HG02798 (cell line): ENCODE data around the gene PCDHGA5.
"Not testable (repeated sequence)": the region's sequence is repeated elsewhere in the genome, so short reads cannot be mapped to it uniquely, and the experiment has no call there.

Experiments used
- ATAC-seq: cut with Tn5 transposase; IDR thresholded peaks from one replicate; pipeline ENCODE4 v1.9.1; 2021; ENCODE audit warnings: mild to moderate bottlenecking; ENCODE audit not compliant: unreplicated experiment, poor library complexity

The PCDHGA5 gene

GRCh38 chr5:141363952-141364660 lies at the start of gene PCDHGA5:
Gene PCDHGA5 (plus strand): TSS chr5:141364162. CDS start chr5:141364331, 169 bp downstream.
- no peak for ATAC-seq

DNA sequence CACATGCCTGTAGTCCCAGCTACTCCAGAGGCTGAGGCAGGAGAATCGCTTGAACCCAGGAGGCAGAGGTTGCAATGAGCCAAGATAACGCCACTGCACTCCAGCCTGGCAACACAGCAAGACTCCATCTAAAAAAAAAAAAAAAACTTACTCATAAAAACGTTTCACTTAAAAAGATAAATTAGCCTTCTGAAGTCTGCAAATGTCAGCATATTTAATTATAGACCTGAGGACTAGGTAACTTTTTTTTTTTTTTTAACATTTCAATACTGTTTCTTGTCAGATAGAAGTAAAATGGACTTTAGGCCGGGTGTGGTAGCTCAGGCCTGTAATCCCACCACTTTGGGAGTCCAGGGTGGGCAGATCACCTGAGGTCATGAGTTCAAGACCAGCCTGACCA lies 47.0 kb upstream of the PCDHGA5 start:
- not testable (repeated sequence) for ATAC-seq

DNA sequence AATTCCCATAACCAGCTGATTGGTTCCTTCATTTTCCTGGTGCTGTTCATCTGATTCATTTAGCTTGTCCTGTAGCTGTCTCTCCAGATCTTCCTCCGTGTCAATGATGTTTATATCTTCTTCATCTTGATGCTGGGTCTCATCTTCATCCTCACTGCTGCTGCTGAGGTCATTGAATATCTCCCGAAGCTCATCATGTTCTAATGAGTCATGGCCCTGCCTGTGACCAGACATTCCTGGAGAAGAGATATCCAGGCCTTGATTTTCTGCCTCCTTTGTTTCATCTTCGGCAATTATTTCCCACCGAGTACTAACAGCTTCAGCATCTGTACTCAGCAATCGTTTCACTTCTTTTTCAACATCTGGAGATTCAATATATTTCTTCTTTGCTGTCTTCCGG lies 44.8 kb upstream of the PCDHGA5 start:
- no peak for ATAC-seq

GRCh38 chr5:141319699-141320098 lies 44.3 kb upstream of the PCDHGA5 start:
- no peak for ATAC-seq

- peak; percentile 97 for ATAC-seq
Measured at GRCh38 chr5:141320225-141321169, 43.5 kb upstream of the PCDHGA5 start, which contains the start of gene TAF7. Gene TAF7 (minus strand): TSS chr5:141320784. CDS start chr5:141320044, 740 bp downstream.

DNA sequence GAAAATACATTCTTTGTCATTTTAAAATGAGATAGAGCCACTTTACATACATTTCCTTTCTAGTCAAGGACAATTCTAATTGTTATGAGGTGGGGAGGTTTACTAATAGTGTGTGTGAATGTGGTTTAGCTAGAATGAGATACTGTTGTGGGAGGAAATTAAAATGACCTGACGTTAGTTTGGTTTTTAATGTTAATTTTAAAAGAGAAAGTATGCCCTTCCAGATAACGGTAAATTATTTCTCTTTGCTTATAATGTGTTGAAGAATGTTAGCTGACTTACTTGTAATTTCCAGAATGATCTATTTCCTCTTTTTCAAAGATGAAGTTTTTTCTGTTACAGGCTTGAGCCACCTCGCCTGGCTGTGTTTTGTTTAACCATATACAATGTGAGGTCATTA lies 41.7 kb upstream of the PCDHGA5 start:
- no peak for ATAC-seq

DNA sequence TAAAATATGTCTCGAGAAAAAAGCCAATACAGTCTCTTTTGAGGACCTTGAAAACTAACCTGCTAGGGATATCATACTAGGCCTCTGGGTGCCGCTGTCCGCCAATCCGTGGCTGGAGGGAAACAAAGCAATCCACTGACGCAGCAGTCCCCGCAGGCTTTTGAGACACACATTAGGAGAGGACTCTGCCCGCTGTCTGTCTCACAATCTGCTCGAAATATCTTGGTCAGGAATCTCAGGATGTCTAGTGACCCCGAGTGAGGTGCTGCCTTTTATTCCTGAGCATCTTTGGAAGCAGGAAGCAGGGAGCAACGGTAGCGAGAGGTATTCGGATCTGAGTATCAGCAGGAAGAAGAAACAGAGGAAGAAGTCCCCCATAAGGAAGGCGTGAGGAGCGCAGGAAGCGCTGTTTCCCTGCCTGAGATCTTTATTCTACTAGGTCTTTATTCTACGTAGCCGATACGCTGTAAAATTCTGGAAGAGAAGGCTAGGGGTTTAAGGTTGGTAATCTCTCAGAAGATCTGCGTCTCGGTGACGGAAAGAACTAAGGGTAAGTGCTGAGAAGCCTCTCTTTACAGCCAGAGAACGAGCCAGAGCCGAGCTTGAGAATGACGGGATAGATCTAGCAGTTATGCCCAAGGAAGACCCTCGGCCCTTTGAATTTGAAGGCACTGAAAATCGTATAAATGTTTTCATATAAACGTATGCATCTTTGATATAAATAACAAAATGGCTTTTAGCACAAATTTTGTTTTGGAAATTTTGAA lies 37.7 kb upstream of the PCDHGA5 start:
- ATAC-seq: peak; percentile 91

GRCh38 chr5:141328231-141328630 lies 35.7 kb upstream of the PCDHGA5 start:
- no peak for ATAC-seq

DNA sequence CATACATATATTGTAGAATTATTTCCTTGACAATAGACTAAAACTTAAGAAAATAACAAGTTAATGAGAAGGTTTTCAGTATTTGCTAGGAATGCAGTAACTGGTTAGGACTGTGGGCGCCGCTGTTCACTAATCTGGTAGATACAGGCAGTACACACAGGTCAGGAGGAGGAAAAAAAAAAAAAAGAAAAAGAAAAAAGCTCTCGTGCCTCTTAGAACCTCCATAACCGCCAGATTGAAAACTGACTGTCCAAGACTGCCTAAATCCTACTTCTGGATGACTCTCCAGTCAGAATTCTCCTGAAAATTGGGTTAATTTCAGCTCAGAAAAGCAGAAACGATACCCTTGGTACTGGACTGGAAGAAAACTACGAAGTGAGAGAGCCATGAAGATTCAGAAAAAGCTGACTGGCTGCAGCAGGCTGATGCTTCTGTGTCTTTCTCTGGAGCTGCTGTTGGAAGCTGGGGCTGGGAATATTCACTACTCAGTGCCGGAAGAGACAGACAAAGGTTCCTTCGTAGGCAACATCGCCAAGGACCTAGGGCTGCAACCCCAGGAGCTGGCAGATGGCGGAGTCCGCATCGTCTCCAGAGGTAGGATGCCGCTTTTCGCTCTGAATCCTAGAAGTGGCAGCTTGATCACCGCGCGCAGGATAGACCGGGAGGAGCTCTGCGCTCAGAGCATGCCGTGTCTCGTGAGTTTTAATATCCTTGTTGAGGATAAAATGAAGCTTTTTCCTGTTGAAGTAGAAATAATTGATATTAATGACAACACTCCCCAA lies 33.5 kb upstream of the PCDHGA5 start, which contains the start of gene PCDHGA1:
PCDHGA1 (plus strand) TSS at position 216 of the 782 bp plus-strand sequence.
- ATAC-seq: peak; percentile 61

- ATAC-seq: not testable (repeated sequence)
Measured at GRCh38 chr5:141332571-141332970, 31.4 kb upstream of the PCDHGA5 start.

DNA sequence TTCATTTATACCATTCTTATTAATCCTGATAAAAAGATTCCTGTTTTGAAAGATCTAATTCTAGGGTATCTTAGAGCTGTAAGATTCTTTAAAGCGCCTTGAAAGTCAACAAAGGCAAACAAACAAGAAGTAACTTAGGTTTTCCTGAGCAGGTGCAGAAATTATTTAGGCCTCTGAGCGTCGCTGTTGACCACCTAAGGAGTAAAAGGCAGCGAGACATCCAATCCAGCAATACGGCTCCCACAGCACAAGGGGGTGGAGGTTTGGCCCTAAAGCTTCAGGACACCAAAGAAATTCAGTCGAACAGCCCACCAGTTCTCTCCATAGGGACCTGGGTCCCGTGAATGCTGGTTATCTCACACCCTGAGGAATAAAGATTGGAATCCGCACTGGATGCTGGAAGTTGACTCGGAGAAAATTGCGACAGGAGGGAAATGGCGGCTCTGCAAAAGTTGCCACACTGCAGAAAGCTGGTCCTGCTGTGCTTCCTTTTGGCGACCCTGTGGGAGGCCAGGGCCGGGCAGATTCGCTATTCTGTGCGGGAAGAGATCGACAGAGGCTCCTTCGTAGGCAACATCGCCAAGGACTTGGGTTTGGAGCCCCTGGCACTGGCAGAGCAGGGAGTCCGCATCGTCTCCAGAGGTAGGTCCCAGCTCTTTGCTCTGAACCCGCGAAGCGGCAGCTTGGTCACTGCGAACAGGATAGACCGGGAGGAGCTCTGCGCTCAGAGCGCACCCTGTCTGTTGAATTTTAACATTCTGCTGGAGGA lies 25.2 kb upstream of the PCDHGA5 start, which contains the start of gene PCDHGA2:
PCDHGA2 (plus strand) TSS at position 223 of the 769 bp plus-strand sequence.
- no peak for ATAC-seq

GRCh38 chr5:141340781-141341354 lies 23.1 kb upstream of the PCDHGA5 start:
- not testable (repeated sequence) for ATAC-seq

DNA sequence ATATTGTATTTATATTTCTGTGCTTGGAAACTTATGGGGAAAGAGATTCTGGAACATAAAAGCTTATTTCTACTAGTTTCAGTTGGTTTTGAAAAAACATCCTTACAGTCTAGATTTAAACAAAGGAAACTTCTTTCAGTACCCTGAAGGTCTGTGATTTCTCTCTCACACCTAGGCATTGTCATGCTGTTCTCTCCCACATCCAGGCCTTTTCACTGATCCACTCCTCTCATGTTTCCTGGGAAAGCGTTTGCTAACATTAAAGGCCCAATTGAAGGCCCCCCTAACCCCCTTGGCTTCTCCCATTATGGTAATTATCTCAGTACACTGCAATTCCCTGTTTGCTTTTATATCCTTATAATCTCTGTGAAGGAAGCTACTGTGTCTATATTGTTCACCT lies 21.2 kb upstream of the PCDHGA5 start:
- ATAC-seq: no peak

GRCh38 chr5:141343242-141343952 lies 20.6 kb upstream of the PCDHGA5 start, which contains the start of gene PCDHGA3:
Gene PCDHGA3 (plus strand): TSS chr5:141343829. CDS start chr5:141344034, 205 bp downstream.
- no peak for ATAC-seq

DNA sequence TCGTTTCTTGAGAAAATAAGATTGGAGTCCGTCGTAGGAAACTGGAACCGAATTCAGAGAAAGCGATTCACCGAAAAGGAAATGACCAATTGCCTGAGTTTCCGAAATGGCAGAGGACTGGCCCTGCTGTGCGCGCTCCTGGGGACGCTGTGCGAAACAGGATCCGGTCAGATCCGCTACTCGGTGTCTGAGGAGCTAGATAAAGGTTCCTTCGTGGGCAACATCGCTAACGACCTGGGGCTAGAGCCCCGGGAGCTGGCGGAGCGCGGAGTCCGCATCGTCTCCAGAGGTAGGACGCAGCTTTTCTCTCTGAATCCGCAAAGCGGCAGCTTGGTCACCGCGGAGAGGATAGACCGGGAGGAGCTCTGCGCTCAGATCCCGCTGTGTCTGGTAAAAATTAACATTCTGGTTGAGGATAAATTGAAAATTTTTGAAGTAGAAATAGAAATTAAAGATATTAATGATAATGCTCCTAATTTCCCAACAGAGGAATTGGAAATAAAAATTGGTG lies 20.0 kb upstream of the PCDHGA5 start:
- no peak for ATAC-seq

DNA sequence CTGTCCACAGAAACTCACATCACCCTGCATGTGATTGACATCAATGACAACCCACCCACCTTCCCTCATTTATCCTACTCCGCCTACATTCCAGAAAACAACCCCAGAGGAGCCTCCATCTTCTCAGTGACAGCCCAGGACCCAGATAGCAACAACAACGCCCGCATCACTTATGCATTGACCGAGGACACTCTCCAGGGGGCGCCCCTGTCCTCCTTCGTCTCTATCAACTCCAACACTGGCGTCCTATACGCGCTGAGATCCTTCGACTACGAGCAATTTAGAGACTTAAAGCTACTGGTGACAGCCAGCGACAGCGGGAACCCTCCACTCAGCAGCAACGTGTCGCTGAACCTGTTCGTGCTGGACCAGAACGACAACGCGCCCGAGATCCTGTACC lies 18.6 kb upstream of the PCDHGA5 start:
- ATAC-seq: no peak

DNA sequence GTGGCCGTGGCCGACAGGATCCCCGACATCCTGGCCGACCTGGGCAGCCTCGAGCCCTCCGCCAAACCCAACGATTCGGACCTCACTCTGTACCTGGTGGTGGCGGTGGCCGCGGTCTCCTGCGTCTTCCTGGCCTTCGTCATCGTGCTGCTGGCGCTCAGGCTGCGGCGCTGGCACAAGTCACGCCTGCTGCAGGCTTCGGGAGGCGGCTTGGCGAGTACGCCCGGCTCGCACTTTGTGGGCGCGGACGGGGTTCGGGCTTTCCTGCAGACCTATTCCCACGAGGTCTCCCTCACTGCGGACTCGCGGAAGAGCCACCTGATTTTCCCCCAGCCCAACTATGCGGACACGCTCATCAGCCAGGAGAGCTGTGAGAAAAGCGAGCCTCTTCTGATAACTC lies 17.9 kb upstream of the PCDHGA5 start:
- ATAC-seq: not testable (repeated sequence)
